Prostate gland (tissue), 2 donors: ENCODE measurements around the gene TAAR9. TPM values are rescaled to one million over a fixed set of nuclear protein-coding genes. Genes with fewer than 3 reads are reported as not detected.
"Not testable (repeated sequence)": the region's sequence is repeated elsewhere in the genome, so short reads cannot be mapped to it uniquely, and the experiment has no call there.

Experiments
- DNase-seq: peaks from one replicate; pipeline ENCODE4 v3.0.0-alpha.2; 2019; ENCODE audit warnings: low spot score
- H3K27ac ChIP-seq, 2 donors: fragments of 200-600 bp; sonication (generic); 2 replicates each; pipeline ENCODE4 v1.5.1; 2017 to 2019
- H3K27me3 ChIP-seq: fragments of 200-600 bp; sonication (generic); replicated peaks from 2 replicates; pipeline ENCODE4 v1.5.1; 2019; ENCODE audit not compliant: insufficient read depth
- H3K36me3 ChIP-seq, 2 donors: fragments of 200-600 bp; sonication (generic); 1 replicate in 1 of 2; 2 replicates in 1 of 2; pipeline versions ENCODE4 v1.5.1 to v1.8.1; 2017 to 2019
- H3K4me1 ChIP-seq: fragments of 200-600 bp; sonication (generic); replicated peaks from 2 replicates; pipeline ENCODE4 v1.5.1; 2019
- H3K4me3 ChIP-seq, 2 donors: fragments of 200-600 bp; sonication (generic); 2 replicates each; pipeline ENCODE4 v1.5.1; 2017 to 2019
- H3K9me3 ChIP-seq: fragments of 200-600 bp; sonication (generic); 2 replicates; pipeline ENCODE4 v1.5.1; 2017
- POLR2A ChIP-seq: fragments of 450-650 bp; IDR thresholded peaks from one replicate; pipeline ENCODE4 v1.6.1; 2016; ENCODE audit warnings: antibody characterized with exemption, mild to moderate bottlenecking
- POLR2AphosphoS5 ChIP-seq: sonication (generic); formaldehyde crosslinking; IDR thresholded peaks from one replicate; pipeline ENCODE4 v1.6.1; 2017; ENCODE audit warnings: antibody characterized with exemption
- WGBS: methylation state at CpG from one replicate; pipeline ENCODE4 v1.1.5; 2018; 5-methylcytosine and 5-hydroxymethylcytosine counted together
- intact Hi-C: fragments of 100-400 bp; cut with DNase I; formaldehyde crosslinking; loops from one replicate; pipeline ENCODE4 v1.14.2; 2022
- total RNA-seq, 2 donors: library from RNA; depleted of rRNA; stranded (reverse); fragments of >200 nt; gene quantifications; one replicate each; pipeline ENCODE4 v1.1.0, GENCODE V29; 2016
- TF ChIP-seq, protein P1 (sequence below), 4 experiments: fragments of 200-600 bp in 2 of 4; fragments of 450-650 bp in 2 of 4; sonication (generic) in 2 of 4; IDR thresholded peaks; 1 replicate in 3 of 4; 2 replicates in 1 of 4; pipeline ENCODE4 v1.5.1; 2016 to 2019; ENCODE audit warnings: antibody characterized with exemption in 4 of 4, mild to moderate bottlenecking in 2 of 4, moderate library complexity in 2 of 4

TAAR9 gene
- total RNA-seq, 2 donors from 2014 or later: not detected

DNA sequence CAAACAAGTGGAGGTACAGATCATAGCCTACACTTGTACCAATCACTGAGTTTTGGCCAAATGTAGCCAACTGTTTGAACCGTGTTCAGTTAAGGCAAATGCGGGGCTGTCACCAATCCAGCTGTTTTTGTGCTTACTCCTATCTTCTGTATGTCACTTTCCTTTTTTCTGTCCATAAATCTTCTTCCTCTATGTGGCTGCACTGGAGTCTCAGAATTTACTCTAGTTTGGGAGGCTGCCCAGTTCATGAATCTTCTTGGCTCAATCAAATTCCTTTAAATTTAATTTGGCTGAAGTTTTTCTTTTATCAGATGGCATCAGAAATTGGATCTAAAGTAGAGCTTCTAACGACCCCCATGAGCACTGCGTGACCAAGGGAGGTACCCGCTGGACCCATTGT, 13.4 kb upstream of the TAAR9 start:
- TF ChIP-seq POLR2AphosphoS5 (no peak), POLR2A (no peak)
- TF ChIP-seq, protein P1, sequence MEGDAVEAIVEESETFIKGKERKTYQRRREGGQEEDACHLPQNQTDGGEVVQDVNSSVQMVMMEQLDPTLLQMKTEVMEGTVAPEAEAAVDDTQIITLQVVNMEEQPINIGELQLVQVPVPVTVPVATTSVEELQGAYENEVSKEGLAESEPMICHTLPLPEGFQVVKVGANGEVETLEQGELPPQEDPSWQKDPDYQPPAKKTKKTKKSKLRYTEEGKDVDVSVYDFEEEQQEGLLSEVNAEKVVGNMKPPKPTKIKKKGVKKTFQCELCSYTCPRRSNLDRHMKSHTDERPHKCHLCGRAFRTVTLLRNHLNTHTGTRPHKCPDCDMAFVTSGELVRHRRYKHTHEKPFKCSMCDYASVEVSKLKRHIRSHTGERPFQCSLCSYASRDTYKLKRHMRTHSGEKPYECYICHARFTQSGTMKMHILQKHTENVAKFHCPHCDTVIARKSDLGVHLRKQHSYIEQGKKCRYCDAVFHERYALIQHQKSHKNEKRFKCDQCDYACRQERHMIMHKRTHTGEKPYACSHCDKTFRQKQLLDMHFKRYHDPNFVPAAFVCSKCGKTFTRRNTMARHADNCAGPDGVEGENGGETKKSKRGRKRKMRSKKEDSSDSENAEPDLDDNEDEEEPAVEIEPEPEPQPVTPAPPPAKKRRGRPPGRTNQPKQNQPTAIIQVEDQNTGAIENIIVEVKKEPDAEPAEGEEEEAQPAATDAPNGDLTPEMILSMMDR (IDR thresholded peaks at IDR 0.05): no peak
- 55% methylated on average over 5 of the region's 5 CpGs for WGBS
- intact Hi-C loops: no loop called here

DNA sequence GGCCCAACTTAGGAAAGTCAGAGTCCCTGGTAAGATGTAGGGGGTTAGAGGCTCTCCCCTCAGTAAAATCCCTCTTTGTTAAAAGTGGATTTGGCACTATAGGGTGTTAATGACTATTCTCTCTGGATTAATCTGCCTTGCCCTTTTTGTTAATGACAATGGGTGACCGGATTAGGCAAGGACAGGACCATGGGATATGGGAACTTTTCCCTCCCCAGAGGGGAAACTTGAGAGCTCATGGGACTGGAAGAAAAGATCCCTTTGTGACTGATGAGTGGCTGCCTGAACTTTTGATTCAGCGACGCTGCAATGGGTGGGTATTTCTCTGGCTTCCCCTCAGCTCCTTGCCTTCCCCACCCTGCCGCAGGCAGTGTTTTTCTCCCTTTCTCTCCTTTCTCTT, 12.2 kb upstream of the TAAR9 start:
- no peaks in the 10 kb centered on the region for H3K9me3 ChIP-seq
- H3K27ac ChIP-seq: no peak overlapping the region
- DNase-seq: no peak
- H3K4me1 ChIP-seq: no peaks in the 10 kb centered on the region
- no peaks in the 10 kb centered on the region for H3K36me3 ChIP-seq
- H3K4me3 ChIP-seq: no peak overlapping the region
- TF ChIP-seq, protein P1 (IDR thresholded peaks at IDR 0.05): no peak
- TF ChIP-seq POLR2A (no peak), POLR2AphosphoS5 (no peak)
- intact Hi-C loops: no loop called here
- no peaks in the 10 kb centered on the region for H3K27me3 ChIP-seq
- 82% methylated on average over 4 of the region's 4 CpGs for WGBS

More for the DNA sequence above, 13.4 kb upstream of the TAAR9 start:
- H3K4me1 ChIP-seq: no peaks in the 10 kb centered on the region
- no peaks in the 10 kb centered on the region for H3K27me3 ChIP-seq
- no peak for DNase-seq
- H3K9me3 ChIP-seq: no peaks in the 10 kb centered on the region
- H3K27ac ChIP-seq: no peak overlapping the region
- H3K4me3 ChIP-seq: no peak overlapping the region
- H3K36me3 ChIP-seq: no peaks in the 10 kb centered on the region

DNA sequence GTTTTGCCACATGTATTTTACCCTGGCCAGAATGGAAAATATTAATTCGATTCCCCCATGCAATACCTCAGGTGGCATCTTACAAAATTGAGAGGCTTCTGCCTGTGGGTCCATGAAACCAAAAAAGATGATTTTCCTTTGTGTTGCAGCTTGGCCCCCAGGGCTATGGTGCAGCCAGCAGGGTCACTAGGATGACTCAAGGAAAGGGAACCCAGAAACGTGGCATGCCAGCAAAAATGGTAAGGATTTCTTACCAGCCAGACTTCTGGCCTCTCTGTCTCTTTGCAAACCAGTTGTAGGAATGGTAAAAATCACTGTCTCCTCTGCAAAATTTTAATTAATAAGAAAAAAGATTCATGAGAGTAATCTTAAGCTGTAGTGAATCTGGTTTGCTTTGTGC, 11.6 kb upstream of the TAAR9 start:
- no peaks in the 10 kb centered on the region for H3K27me3 ChIP-seq
- H3K27ac ChIP-seq: no peak overlapping the region
- no peak overlapping the region for H3K4me3 ChIP-seq
- no peak for TF ChIP-seq POLR2AphosphoS5
- TF ChIP-seq POLR2A: no peak
- TF ChIP-seq, protein P1 (IDR thresholded peaks at IDR 0.05): no peak
- intact Hi-C loops: no loop called here
- H3K4me1 ChIP-seq: no peaks in the 10 kb centered on the region
- 76% methylated on average over 2 of the region's 2 CpGs for WGBS
- H3K9me3 ChIP-seq: no peaks in the 10 kb centered on the region
- no peaks in the 10 kb centered on the region for H3K36me3 ChIP-seq
- DNase-seq: no peak

DNA sequence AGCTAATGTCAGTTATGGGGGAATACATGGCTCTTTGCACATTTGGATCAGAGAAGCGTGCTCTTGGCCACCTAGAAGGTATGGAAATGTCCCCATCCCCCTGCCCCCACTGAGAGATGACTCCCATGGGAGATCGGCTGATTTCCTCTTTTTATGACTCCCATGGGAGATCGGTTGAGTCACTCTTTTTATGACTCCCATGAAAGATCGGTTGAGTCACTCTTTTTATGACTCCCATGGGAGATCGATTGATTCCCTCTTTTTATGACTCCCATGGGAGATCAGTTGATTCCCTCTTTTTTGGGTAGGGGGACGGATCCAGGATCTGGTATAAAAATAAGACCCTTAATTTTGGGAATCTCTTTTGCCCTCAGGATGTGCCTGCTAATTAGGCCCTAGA, 10.3 kb upstream of the TAAR9 start:
- WGBS: 72% methylated on average over 6 of the region's 6 CpGs
- TF ChIP-seq, protein P1 (IDR thresholded peaks at IDR 0.05): no peak

DNA sequence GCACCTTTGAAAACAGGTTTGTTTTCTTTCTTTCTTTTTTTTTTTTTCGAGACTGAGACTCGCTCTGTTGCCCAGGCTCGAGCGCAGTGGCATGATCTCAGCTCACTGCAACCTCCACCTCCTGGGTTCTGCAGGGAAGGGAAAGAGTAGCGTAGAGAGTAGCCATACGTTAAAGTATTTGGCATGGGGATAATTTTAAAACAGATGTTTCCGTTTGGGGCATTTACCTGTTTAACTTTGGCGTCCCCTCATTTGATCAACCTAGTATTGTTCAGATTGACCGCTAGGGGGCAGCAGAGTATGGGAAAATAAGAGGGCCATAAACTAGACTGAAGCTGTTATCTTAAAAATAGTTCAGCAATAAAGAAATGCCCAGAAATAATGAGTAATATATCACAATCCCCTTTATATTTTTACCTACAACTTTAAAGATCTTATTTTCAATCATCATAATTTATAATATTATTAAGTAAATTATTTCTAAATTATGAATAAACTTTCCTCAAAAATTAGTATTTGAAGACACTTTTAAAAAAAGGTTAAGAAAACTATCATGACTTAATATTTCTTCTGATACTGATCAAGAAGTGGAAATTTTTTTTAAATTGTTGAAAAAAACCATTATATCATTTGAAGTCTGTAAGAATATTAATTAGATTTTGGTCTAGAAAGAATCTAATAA, 7.6 kb upstream of the TAAR9 start:
- intact Hi-C loops: loop anchor here (10.0 kb wide), 1 partner anchor 264 kb away; the partner anchor contains the start of gene SLC18B1
- DNase-seq: peak; percentile 34
- no peaks in the 10 kb centered on the region for H3K36me3 ChIP-seq
- no peaks in the 10 kb centered on the region for H3K27me3 ChIP-seq
- 8% methylated on average over 9 of the region's 9 CpGs for WGBS
- H3K4me3 ChIP-seq: no peak overlapping the region
- H3K27ac ChIP-seq: no peak overlapping the region
- no peaks in the 10 kb centered on the region for H3K4me1 ChIP-seq
- TF ChIP-seq POLR2A: no peak
- TF ChIP-seq, protein P1 (IDR thresholded peaks at IDR 0.05): peak; percentile 61 to 92 (median 70)
- no peaks in the 10 kb centered on the region for H3K9me3 ChIP-seq

More for the DNA sequence above, 10.3 kb upstream of the TAAR9 start:
- H3K36me3 ChIP-seq: no peaks in the 10 kb centered on the region
- H3K9me3 ChIP-seq: no peaks in the 10 kb centered on the region
- intact Hi-C loops: no loop called here
- no peaks in the 10 kb centered on the region for H3K27me3 ChIP-seq
- no peaks in the 10 kb centered on the region for H3K4me1 ChIP-seq
- no peak overlapping the region for H3K4me3 ChIP-seq
- DNase-seq: no peak
- no peak overlapping the region for H3K27ac ChIP-seq

GRCh38 chr6:132534546-132534945, 3.5 kb upstream of the TAAR9 start:
- not testable (repeated sequence) for H3K27me3 ChIP-seq, DNase-seq, H3K27ac ChIP-seq, H3K4me3 ChIP-seq, H3K4me1 ChIP-seq, H3K9me3 ChIP-seq, H3K36me3 ChIP-seq
- intact Hi-C loops: loop anchor here (10.0 kb wide), 1 partner anchor 260 kb away; the partner anchor contains the start of gene SLC18B1
- WGBS: 82% methylated on average over 2 of the region's 2 CpGs
